ENCODE measurements around the gene HRAS. TPM values are rescaled to one million over a fixed set of nuclear protein-coding genes. Genes with fewer than 3 reads are reported as not detected.

The HRAS gene
- total and polyA plus RNA-seq, 2 of the 13 experiments (the other 11 are each of a cell fraction or from before 2014, with no cell fraction given) = 32.9 to 50.0 TPM

DNA sequence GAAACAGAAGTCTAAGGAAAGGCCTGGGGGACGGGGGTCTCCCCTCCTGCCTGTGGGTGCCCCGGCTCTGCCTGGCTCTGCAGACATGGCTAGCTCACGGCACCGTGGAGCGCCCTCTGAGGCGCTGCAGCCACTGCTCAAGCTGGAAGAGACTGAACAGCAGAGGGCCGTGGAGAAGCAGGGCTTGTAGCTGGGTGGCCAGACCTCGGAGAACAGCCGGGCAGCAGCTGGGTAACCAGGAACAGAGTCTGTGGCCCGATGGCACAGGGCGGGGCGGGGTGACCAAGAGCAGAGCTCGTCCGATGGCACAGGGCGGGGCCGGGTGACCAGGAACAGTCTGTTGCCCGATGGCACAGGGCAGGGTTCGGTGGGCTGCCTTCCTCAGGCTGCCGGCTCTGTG is 46.4 kb downstream of the HRAS start (continued):
- TF ChIP-seq RORA (CRISPR knock-in tag; IDR thresholded peaks at IDR 0.05) = no peak
- no peak for TF ChIP-seq ZNF556 (CRISPR knock-in tag; IDR thresholded peaks at IDR 0.05; ENCODE audit: borderline replicate concordance)
- TF ChIP-seq HMGA1 (CRISPR knock-in tag; conservative IDR thresholded peaks at IDR 0.05) = no peak
- no peak for TF ChIP-seq TP53 (CRISPR knock-in tag; conservative IDR thresholded peaks at IDR 0.05)
- TF ChIP-seq ERF (CRISPR knock-in tag; IDR thresholded peaks at IDR 0.05) = no peak

DNA sequence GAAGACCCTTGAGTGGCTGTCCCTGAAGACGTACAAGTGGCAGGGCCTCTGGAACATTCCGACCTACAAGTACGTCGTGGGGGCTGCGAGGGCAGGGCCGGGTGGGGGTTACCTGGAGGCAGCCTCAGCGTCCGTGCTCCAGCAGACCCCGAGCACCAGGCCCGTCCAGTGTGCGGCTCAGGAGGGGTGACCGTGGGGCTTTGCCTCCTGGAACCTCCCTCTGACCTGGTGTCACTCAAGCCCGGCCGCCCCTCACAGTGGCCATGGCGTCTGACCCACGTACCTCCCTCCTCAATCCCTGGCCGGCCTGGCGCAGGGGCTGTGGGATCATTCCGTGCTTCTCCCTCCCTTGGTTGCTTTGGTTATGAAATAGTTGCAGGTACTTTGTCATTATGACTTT is 46.8 kb downstream of the HRAS start:
- intact Hi-C loops (cut with micrococcal nuclease; ENCODE audit: unreplicated experiment) (no loop called here), in situ Hi-C loops (cut with HindIII; ENCODE audit: extremely low pct_ligation_motif_present, low pct_unique_long_range_greater_than_20kb) (no loop called here)
- POLR2A ChIA-PET = no interaction called here
- DNase-seq (ENCODE audit: low spot score) = no peak
- no peak overlapping the region for H3K4me2 ChIP-seq (ENCODE audit: low read depth, low read length)
- no peak for ATAC-seq
- H2AFZ ChIP-seq (ENCODE audit: low read length) = no peak overlapping the region
- H3K36me3 ChIP-seq (replicated peaks in 1 of 2; ENCODE audit: control insufficient read depth in 1 of 2, insufficient read depth in 2 of 2, low read length in 2 of 2) = peaks cover 5 to 11% of the 10 kb centered on the region in 2 experiments; a peak in 1 of 5 replicates
- no peak overlapping the region for H3K9ac ChIP-seq (ENCODE audit: insufficient read depth, low read depth, low read length)
- H3K27ac ChIP-seq (ENCODE audit: extremely low read length, insufficient read depth, low read length) = no peak overlapping the region
- 91% methylated on average over 5 of the region's 19 CpGs for WGBS (ENCODE audit: low lambda C conversion rate)
- no peak overlapping the region for H3K4me3 ChIP-seq (replicated peaks in 1 of 3; ENCODE audit: insufficient read depth in 1 of 3, low read depth in 2 of 3, low read length in 3 of 3)
- no peaks in the 10 kb centered on the region for H3K27me3 ChIP-seq (ENCODE audit: control insufficient read depth in 1 of 2, insufficient read depth in 2 of 2, low read length in 2 of 2)
- CTCF ChIA-PET (ENCODE audit: low intra/inter-chr PET ratio, low total read pairs) = no interaction called here
- H4K20me1 ChIP-seq (ENCODE audit: insufficient read depth, low read length) = no peaks in the 10 kb centered on the region
- H3K79me2 ChIP-seq (ENCODE audit: insufficient read depth, low read length) = peaks cover 5% of the 10 kb centered on the region
- BruUV-seq (replicated peaks) = no TSS peak
- no peak for FAIRE-seq
- TF ChIP-seq, protein P1, sequence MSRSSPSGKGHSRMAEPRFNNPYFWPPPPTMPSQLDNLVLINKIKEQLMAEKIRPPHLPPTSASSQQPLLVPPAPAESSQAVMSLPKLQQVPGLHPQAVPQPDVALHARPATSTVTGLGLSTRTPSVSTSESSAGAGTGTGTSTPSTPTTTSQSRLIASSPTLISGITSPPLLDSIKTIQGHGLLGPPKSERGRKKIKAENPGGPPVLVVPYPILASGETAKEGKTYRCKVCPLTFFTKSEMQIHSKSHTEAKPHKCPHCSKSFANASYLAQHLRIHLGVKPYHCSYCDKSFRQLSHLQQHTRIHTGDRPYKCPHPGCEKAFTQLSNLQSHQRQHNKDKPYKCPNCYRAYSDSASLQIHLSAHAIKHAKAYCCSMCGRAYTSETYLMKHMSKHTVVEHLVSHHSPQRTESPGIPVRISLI (CRISPR knock-in tag; IDR thresholded peaks at IDR 0.05; ENCODE audit: borderline replicate concordance) = no peak
- no peak for TF ChIP-seq THYN1 (CRISPR knock-in tag; IDR thresholded peaks at IDR 0.05; ENCODE audit: borderline replicate concordance, low read depth)
- TF ChIP-seq ZNF256 (CRISPR knock-in tag; conservative IDR thresholded peaks at IDR 0.05) = no peak
- no peak for TF ChIP-seq ZNF616 (CRISPR knock-in tag; IDR thresholded peaks at IDR 0.05; ENCODE audit: low read depth)
- no peak for TF ChIP-seq ADNP (CRISPR knock-in tag; IDR thresholded peaks at IDR 0.05)
- H3K4me1 ChIP-seq (ENCODE audit: insufficient read depth, low read length) = no peaks in the 10 kb centered on the region
- H3K9me3 ChIP-seq (ENCODE audit: low read length) = no peaks in the 10 kb centered on the region
